ENCODE results near the gene SLC38A2.
"Not testable (repeated sequence)": the region's sequence is repeated elsewhere in the genome, so short reads cannot be mapped to it uniquely, and the experiment has no call there.

The SLC38A2 gene

DNA sequence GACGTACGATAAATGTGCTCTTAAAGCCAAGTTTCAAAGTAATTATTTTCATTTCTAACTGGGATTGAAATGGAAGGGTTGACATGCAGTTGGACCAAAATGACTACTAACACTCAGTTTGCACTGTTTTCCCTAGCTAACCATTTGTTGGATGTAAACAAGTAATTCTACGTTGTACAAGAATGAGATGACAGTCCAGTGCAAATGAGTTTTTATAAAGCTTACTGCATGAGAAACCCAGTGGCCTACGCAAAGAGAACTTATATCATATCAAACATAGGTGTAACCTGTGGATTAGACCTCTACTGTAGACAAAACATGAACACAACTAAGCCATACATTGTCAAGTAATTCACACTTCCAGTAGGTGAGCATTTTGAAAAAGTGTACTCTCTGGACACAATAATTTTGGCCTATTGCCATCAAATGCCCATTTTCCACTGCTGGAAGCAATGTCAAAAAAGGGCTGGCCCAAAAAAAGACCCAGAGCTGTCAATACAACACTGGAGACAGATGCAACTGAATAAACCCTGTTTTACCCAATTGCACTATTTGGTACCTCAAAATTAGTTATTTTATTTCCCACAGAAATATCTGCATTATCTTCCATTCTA lies 12.8 kb downstream of the SLC38A2 start:
- DNase-seq, result no peak

GRCh38 chr12:46358791-46359666 lies 13.5 kb downstream of the SLC38A2 start:
- DNase-seq, result no peak

DNA sequence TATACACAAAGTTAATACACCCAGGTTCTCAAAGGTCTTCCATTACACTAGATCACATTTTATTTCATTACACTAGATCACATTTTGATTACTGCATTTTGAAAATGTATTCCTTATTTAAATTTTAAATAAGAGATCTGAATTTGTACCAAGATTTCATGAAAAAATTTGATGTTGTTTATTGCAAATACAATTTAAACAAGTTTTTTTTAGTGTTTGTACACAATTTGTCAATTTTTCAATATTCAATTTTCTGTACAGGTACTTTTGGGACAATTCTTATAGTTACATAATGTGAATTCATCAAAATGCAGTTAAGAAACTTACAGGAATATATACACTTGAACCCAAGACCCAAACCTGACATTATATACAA lies 14.3 kb downstream of the SLC38A2 start:
- no peak for DNase-seq

- no peak for DNase-seq
These were observed 14.9 kb downstream of the SLC38A2 start for GRCh38 chr12:46357438-46358324.

GRCh38 chr12:46356655-46357437 lies 15.7 kb downstream of the SLC38A2 start:
- no peak for DNase-seq

- DNase-seq, result no peak
These were observed 17.8 kb downstream of the SLC38A2 start for GRCh38 chr12:46354802-46355199.

DNA sequence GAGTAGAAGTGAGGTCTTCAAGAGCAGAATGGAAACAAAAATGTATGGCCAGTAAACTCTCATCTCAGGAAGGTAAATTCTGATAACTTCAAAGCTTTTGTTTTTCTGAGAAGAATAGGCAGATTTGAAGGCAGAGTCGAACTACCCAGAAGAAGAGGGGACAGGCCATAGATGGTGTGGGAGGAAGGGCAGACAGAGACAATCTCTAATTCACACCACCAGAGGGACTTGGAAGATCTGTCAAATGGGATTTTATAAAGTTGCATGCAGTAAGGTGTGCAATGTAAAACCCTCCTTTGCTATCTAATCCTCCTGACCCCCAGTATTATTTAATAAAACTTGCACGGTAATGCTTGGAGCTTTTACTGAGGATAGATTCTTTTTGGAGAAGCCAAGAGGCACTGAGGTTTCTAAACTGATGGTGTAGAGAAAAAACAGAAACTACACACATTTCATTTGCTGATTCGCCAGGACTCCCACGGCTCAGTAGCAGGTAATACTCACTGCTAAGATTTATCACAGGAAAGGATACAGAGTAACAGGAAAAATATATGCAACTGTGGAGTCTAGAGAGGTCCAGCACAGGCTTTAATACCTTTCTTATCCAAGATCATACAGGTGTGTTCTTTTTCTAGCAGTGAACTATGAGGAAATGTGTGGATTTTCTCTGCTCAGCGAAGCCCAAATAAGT lies 18.3 kb downstream of the SLC38A2 start:
- DNase-seq, result no peak

GRCh38 chr12:46351886-46352650 lies 20.5 kb downstream of the SLC38A2 start:
- DNase-seq, result no peak

GRCh38 chr12:46351138-46351537 lies 21.4 kb downstream of the SLC38A2 start:
- no peak for DNase-seq

DNA sequence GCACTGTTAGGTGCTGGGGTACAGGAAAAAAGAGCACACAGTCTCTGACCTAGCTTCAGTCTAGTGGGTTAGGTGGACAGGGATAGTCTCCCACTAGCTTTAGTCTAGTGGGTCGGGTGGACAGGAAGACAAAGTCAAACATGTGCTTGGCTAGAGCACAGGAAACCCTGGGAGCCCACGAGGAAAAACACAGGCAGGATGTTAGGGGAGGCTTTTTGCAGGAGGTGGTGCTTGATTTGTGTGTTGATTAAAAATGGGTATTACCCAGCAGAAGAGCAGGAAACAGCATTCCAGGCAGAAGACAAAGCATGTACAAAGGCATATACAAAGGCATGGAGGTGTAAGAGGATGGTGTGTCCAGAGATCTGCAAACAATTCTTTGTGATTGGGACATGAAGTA lies 23.3 kb downstream of the SLC38A2 start:
- DNase-seq, result no peak

- DNase-seq, result no peak
These were observed 29.3 kb downstream of the SLC38A2 start for GRCh38 chr12:46343118-46343852.

DNA sequence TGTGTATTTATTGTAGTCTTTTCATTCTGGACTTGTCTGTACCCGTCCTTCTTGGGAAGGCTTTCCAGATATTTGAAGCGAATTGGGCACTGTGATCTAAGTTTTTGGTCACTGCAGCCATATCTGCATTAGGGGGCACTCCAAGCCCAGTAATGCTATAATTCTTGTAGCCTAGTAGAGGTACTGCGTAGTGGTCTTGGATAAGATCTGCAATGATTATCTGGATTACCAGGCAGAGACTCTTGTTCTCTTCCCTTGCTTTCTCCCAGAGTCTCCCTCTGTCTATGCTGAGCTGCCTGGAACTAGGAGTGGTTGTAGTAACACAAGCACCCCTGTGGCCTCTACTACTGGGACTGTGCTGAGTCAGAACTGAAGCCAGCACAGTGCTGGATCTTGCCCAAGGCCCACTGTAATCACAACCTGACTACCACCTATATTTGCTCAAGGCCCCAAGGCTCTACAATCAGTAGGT lies 30.0 kb downstream of the SLC38A2 start:
- DNase-seq, result peak; percentile 13

GRCh38 chr12:46339051-46339450 lies 33.5 kb downstream of the SLC38A2 start:
- DNase-seq, result no peak

DNA sequence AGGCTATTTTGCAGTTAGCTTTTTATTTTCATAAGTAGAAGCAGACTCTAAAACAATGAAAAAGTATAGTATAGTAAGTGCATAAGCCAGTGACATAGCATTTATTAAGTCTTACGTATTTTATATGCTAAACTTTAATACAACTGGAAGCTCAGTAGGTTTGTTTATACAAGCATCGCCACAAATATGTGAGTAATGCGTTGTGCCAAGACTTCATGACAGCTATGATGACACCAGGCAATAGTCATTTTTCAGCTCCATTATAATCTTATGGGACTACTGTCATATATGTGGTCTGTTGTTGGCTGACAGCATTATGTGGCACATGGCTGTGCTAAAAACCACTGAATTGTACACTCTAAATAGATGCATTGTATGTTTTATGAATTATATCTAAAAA lies 40.3 kb downstream of the SLC38A2 start:
- no peak for DNase-seq

DNA sequence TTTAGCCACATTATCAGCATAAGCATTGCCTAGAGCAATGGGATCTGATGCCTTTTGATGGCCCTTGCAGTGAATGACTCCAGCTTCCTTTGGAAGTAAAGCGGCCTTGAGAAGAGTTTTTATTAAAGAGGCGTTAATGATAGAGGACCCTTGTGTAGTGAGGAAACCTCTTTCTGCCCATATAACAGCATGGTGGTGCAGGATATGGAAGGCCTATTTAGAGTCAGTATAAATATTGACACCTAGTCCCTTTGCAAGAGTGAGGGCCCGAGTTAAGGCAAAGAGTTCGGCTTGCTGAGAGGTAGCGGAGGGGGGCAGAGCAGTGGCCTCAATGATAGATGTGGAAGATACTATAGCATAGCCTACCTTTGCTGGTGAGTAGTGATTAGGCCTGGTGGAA lies 47.5 kb downstream of the SLC38A2 start:
- not testable (repeated sequence) for DNase-seq

- DNase-seq, result no peak
These were observed 51.8 kb downstream of the SLC38A2 start for GRCh38 chr12:46320731-46321130.

DNA sequence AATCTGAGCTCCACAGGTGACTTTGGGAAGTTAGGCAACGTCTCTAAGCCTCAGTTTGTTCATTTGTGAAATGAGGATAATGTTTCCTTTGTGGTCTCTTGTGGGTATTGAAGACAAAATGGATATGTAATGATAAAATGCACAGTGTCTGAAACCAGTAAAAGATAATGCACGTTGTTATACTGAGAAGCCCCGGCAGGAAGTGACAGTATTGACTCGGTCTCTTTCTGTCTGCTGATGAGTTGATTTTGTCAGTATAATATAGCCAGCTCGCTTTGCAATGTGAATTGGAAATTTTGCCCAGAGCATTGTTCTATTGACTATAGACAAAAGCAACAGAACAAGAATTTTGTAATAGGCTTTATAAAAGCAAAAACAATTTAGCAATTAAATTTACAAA lies 54.5 kb downstream of the SLC38A2 start:
- no peak for DNase-seq

All from effector CD8-positive, alpha-beta T cell (primary cell).